Measurements from ENCODE around the gene CRIP2.

CRIP2 gene

GRCh38 chr14:105487986-105488777 lies 13.6 kb downstream of the CRIP2 start:
- no peak for DNase-seq (ENCODE audit: low read depth)

GRCh38 chr14:105488781-105489541 lies 14.3 kb downstream of the CRIP2 start:
- no peak for DNase-seq (ENCODE audit: low read depth)

DNA sequence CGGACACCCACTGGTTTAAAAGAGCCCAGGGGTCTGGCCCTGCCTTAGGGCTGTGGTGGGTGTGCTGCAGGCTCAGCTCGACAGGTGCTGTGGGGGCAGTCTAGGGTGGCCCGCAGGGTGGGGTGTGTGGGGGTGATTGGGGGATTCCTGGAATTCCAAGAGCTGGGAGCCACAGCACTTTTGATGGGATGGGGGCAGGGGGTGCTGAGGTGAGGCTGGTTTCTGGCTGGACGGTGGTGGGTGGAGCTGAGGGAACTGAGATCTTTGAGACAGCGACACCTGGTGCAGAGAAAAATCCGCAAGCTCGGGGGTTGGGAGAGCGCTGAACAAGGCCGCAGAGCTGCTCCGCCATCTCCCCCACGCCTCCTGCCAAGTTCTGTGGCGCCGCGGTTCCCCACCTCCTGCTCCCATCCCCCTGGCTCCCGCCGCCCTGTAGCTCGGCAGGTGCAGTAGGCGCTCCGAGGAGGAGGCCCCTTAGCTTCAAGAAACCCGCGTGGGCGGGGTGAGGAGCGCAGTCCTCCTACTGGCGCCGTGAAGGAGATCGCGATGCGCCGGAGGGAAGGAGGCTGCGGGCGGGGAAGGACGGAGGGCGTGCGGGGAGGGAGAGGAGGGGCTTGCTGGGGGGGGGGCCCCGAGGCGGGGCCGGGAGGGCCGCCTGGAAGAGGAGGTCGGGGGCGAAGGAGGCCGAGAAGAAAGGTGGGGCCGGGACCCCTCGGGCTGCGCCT lies 15.1 kb downstream of the CRIP2 start:
- DNase-seq (ENCODE audit: low read depth) = peak; percentile 85

- DNase-seq (ENCODE audit: low read depth) = no peak
Measured at GRCh38 chr14:105490267-105490571, 15.6 kb downstream of the CRIP2 start.

- DNase-seq (ENCODE audit: low read depth) = peak; percentile 98
Measured at GRCh38 chr14:105490572-105491365, 16.1 kb downstream of the CRIP2 start, which contains the start of gene TEDC1. Gene TEDC1 (plus strand): TSS chr14:105491246. CDS start chr14:105491376, 130 bp downstream.

GRCh38 chr14:105491366-105491973 lies 16.8 kb downstream of the CRIP2 start:
- DNase-seq (ENCODE audit: low read depth) = peak; percentile 86

- DNase-seq (ENCODE audit: low read depth) = no peak
Measured at GRCh38 chr14:105492031-105492970, 17.7 kb downstream of the CRIP2 start.

- no peak for DNase-seq (ENCODE audit: low read depth)
Measured at GRCh38 chr14:105492971-105493871, 18.6 kb downstream of the CRIP2 start.

- DNase-seq (ENCODE audit: low read depth) = no peak
Measured at GRCh38 chr14:105493921-105494605, 19.4 kb downstream of the CRIP2 start.

- DNase-seq (ENCODE audit: low read depth) = no peak
Measured at GRCh38 chr14:105494606-105494929, 19.9 kb downstream of the CRIP2 start.

GRCh38 chr14:105495101-105495989 lies 20.7 kb downstream of the CRIP2 start:
- DNase-seq (ENCODE audit: low read depth) = no peak

DNA sequence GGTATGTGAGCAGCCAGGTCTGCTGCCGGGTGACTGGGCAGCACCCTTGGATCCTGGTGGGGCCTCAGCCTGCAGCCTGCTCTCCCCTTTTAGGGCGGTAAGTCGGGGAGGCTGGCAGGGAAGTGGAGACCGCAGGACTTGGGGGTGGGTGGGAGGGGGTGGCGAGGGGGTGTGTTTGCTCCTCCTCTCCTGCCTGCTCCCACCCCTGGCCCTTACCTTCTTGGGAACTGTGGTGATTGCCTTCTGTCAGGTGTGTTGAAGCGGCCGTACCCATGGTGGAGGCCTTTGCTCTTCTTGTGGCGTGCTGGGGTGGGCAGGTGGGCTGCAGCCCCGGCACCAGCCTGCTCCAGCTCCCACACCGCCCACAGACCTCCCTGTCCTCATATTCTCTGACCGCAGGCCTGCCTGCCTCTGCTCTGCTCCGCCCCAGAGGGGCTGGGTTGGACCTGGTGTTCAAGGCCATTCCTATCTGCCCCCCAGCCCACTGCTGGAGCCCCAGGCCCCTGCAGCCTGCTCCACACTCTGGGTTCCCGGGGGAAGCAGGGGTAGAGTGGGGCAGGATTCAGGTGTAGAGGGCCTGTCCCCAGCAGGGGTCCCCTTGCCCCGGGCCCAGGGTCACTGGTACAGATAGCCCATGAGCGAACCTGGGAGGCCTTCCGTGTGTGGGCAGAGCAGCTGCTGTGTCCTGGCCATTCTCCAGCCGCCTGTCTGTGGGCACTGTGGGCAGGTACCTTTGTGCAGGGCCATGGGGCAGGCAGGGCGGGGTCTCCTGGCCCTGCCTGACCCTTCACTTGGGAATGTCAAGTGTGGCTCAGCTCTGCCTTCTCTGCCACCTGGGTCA lies 21.6 kb downstream of the CRIP2 start:
- no peak for DNase-seq (ENCODE audit: low read depth)

DNA sequence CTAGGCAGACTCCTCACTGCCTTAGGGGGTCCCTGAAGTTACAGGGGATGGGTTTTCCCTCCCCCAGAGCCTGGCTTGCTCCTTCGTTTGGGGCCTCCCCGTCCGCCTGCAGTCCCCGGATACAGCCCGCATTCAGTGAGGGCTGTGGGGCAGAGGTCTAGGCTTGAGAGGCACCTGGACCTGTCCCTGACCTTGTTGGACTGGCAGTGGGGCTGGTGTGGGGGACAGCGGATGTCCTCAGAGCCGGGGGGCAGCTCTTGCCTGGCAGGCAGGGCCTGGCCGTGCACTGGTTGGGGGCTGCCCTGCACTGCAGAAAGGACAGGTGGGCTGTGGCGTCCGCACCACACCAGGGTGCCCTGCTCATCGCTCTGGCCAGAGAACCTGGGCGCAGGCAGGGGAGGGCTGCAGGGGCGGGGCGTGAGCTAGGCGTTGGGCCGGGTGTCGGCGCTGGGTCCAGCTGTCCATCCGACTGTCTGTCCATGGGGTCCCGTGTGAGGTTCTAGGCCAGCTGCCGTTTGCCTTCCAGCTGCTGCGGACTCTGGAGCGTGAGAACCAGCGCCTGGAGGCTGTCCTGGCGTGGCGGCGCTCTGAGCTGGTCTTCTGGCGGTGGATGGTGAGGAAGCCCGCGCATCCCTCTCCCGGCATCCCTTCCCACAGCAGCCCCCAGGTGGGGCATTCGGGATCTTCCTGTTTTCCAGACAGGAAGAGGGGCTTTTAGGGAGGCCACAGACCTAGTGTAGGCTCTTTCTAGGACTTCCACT lies 22.4 kb downstream of the CRIP2 start:
- DNase-seq (ENCODE audit: low read depth) = no peak

DNA sequence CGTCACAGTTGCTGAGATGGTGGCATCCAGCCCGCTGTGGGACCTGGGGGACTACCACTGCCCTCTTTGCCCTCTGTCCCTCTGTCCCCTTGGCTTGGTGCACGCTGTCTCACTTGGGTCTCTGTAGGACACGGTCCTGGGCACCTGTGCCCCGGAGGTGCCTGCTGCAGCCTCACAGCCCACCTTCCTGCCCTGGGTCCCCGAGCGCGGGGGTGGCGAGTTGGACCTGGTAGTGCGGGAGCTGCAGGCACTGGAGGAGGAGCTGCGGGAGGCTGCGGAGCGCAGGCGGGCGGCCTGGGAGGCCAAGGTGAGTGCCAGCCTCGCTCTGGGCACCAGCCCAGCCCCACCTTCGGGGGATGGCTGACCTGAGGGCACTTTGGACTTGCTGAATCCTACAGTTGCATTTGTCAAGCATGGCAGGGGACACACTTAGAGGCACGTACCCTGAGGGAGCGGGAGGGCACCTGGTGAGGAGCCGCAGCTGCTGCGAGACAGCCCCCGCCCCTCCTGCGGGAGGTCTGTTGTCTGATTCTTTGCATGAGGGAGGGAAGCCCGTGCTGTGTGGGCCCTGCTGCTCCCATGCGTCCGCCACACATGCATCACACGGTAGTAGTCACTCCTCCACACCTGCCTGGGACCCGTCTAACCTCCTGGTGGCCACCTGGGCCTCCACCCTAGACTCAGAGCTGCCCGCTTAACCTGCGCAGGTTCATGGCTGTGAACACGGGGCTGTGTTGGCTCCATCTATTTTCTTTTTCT lies 23.2 kb downstream of the CRIP2 start:
- no peak for DNase-seq (ENCODE audit: low read depth)

Measured in T follicular helper cell (primary cell).